Measurements from ENCODE around the gene SERPINI1. TPM values are rescaled to one million over a fixed set of nuclear protein-coding genes. Genes with fewer than 3 reads are reported as not detected.

SERPINI1 gene
- total and polyA plus RNA-seq, 9 of the 15 experiments (the other 6 are each of a cell fraction or from before 2014, with no cell fraction given), result 1.6 to 9.9 (median 3.5) TPM

DNA sequence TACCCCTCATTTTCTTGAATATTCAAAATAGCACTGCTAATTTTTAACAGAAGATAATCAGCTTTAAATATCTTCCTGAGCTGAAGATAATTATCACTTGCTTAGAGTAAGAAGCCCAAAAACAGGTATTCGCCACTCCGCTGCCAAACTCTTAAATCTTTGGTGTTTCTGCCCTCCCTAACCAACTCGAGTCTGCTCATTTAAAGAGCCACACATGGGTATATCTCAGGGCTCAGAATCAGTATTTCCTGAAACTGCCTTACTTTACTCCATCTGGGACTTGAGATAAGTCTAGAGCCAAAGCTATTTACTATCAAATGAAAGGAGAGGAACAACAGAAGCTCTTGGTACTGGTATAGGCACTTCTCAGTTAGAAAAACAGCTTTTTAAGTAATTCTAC, 11.6 kb upstream of the SERPINI1 start (continued):
- TF ChIP-seq CAMTA2 (CRISPR knock-in tag; conservative IDR thresholded peaks at IDR 0.05), result no peak
- peak; percentile 80; the same call in 1 of the 2 replicates for TF ChIP-seq SMARCC2 (IDR thresholded peaks at IDR 0.05; ENCODE audit: low read depth)
- no peak for TF ChIP-seq ZC3H11A (IDR thresholded peaks at IDR 0.05; ENCODE audit: low read depth, low read length)
- TF ChIP-seq CXXC5 (CRISPR knock-in tag; IDR thresholded peaks at IDR 0.05), result no peak
- TF ChIP-seq NFRKB (IDR thresholded peaks at IDR 0.05; ENCODE audit: low read depth), result no peak
- TF ChIP-seq ETV1 (tag; conservative IDR thresholded peaks at IDR 0.05; ENCODE audit: low read depth), result peak; percentile 72
- TF ChIP-seq HLTF (IDR thresholded peaks at IDR 0.05), result no peak
- no peak for TF ChIP-seq ZZZ3 (IDR thresholded peaks at IDR 0.05)
- TF ChIP-seq MAZ (CRISPR knock-in tag; conservative IDR thresholded peaks at IDR 0.05 in 1 of 2, IDR thresholded peaks at IDR 0.05 in 1 of 2), result peak in 1 of 2 experiments; percentile 28; a peak in 1 of 4 replicates
- TF ChIP-seq CREM (IDR thresholded peaks at IDR 0.05; ENCODE audit: low read depth), result peak; percentile 30; the same call in 1 of the 2 replicates
- TF ChIP-seq ZNF589 (CRISPR knock-in tag; IDR thresholded peaks at IDR 0.05; ENCODE audit: low read depth), result no peak
- TF ChIP-seq ZNF239 (CRISPR knock-in tag; IDR thresholded peaks at IDR 0.05), result no peak
- no peak for TF ChIP-seq JUN (IDR thresholded peaks at IDR 0.05; ENCODE audit: borderline replicate concordance, low read depth, low read length)
- no peak for TF ChIP-seq JUN (CRISPR knock-in tag; IDR thresholded peaks at IDR 0.05; ENCODE audit: borderline replicate concordance)
- TF ChIP-seq, protein P1, sequence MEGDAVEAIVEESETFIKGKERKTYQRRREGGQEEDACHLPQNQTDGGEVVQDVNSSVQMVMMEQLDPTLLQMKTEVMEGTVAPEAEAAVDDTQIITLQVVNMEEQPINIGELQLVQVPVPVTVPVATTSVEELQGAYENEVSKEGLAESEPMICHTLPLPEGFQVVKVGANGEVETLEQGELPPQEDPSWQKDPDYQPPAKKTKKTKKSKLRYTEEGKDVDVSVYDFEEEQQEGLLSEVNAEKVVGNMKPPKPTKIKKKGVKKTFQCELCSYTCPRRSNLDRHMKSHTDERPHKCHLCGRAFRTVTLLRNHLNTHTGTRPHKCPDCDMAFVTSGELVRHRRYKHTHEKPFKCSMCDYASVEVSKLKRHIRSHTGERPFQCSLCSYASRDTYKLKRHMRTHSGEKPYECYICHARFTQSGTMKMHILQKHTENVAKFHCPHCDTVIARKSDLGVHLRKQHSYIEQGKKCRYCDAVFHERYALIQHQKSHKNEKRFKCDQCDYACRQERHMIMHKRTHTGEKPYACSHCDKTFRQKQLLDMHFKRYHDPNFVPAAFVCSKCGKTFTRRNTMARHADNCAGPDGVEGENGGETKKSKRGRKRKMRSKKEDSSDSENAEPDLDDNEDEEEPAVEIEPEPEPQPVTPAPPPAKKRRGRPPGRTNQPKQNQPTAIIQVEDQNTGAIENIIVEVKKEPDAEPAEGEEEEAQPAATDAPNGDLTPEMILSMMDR (IDR thresholded peaks at IDR 0.05 in 2 of 3, conservative IDR thresholded peaks at IDR 0.05 in 1 of 3; ENCODE audit: insufficient read depth in 2 of 3, low read depth in 1 of 3, low read length in 3 of 3), result no peak
- TF ChIP-seq TCF7L2 (IDR thresholded peaks at IDR 0.05; ENCODE audit: low read depth, low read length), result no peak
- TF ChIP-seq CBX5 (IDR thresholded peaks at IDR 0.05; ENCODE audit: borderline replicate concordance, low read depth), result no peak
- TF ChIP-seq, protein P2, sequence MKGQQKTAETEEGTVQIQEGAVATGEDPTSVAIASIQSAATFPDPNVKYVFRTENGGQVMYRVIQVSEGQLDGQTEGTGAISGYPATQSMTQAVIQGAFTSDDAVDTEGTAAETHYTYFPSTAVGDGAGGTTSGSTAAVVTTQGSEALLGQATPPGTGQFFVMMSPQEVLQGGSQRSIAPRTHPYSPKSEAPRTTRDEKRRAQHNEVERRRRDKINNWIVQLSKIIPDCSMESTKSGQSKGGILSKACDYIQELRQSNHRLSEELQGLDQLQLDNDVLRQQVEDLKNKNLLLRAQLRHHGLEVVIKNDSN (CRISPR knock-in tag; IDR thresholded peaks at IDR 0.05), result no peak
- TF ChIP-seq, protein P3, sequence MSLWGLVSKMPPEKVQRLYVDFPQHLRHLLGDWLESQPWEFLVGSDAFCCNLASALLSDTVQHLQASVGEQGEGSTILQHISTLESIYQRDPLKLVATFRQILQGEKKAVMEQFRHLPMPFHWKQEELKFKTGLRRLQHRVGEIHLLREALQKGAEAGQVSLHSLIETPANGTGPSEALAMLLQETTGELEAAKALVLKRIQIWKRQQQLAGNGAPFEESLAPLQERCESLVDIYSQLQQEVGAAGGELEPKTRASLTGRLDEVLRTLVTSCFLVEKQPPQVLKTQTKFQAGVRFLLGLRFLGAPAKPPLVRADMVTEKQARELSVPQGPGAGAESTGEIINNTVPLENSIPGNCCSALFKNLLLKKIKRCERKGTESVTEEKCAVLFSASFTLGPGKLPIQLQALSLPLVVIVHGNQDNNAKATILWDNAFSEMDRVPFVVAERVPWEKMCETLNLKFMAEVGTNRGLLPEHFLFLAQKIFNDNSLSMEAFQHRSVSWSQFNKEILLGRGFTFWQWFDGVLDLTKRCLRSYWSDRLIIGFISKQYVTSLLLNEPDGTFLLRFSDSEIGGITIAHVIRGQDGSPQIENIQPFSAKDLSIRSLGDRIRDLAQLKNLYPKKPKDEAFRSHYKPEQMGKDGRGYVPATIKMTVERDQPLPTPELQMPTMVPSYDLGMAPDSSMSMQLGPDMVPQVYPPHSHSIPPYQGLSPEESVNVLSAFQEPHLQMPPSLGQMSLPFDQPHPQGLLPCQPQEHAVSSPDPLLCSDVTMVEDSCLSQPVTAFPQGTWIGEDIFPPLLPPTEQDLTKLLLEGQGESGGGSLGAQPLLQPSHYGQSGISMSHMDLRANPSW (CRISPR knock-in tag; IDR thresholded peaks at IDR 0.05), result no peak
- TF ChIP-seq CBX3 (IDR thresholded peaks at IDR 0.05; ENCODE audit: borderline replicate concordance in 1 of 2, low read length in 2 of 2), result no peak
- TF ChIP-seq ZNF41 (CRISPR knock-in tag; conservative IDR thresholded peaks at IDR 0.05), result no peak
- TF ChIP-seq, protein P4, sequence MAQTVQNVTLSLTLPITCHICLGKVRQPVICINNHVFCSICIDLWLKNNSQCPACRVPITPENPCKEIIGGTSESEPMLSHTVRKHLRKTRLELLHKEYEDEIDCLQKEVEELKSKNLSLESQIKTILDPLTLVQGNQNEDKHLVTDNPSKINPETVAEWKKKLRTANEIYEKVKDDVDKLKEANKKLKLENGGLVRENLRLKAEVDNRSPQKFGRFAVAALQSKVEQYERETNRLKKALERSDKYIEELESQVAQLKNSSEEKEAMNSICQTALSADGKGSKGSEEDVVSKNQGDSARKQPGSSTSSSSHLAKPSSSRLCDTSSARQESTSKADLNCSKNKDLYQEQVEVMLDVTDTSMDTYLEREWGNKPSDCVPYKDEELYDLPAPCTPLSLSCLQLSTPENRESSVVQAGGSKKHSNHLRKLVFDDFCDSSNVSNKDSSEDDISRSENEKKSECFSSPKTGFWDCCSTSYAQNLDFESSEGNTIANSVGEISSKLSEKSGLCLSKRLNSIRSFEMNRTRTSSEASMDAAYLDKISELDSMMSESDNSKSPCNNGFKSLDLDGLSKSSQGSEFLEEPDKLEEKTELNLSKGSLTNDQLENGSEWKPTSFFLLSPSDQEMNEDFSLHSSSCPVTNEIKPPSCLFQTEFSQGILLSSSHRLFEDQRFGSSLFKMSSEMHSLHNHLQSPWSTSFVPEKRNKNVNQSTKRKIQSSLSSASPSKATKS (CRISPR knock-in tag; IDR thresholded peaks at IDR 0.05), result no peak
- no peak for TF ChIP-seq RB1 (IDR thresholded peaks at IDR 0.05; ENCODE audit: low read depth)
- no peak for TF ChIP-seq GATAD2B (IDR thresholded peaks at IDR 0.05; ENCODE audit: borderline replicate concordance)

Data from K562 (cell line).